Peyer's patch (tissue), 4 donors: ENCODE measurements around the gene BLMH. TPM values are rescaled to one million over a fixed set of nuclear protein-coding genes. Genes with fewer than 3 reads are reported as not detected.
A peak's percentile ranks its signal among the peaks of the same experiment; 100 is the strongest.

Source experiments
- DNase-seq, 3 donors: peaks; one replicate each; pipeline ENCODE4 v3.0.0-alpha.2; 2017 to 2019
- H3K27ac ChIP-seq, 4 donors: fragments of 200-600 bp; sonication (generic); one replicate each; pipeline ENCODE4 v1.5.1; 2016 to 2019
- H3K27me3 ChIP-seq, 2 donors: fragments of 200-600 bp; sonication (generic); one replicate each; pipeline ENCODE4 v1.5.1; 2019
- H3K36me3 ChIP-seq, 3 donors: fragments of 200-600 bp; sonication (generic); one replicate each; pipeline ENCODE4 v1.5.1; 2016 to 2019
- H3K4me1 ChIP-seq, 4 donors: fragments of 200-600 bp; sonication (generic); one replicate each; pipeline ENCODE4 v1.5.1; 2016 to 2019
- H3K4me3 ChIP-seq, 4 donors: fragments of 200-600 bp; sonication (generic); 1 replicate in 3 of 4; 2 replicates in 1 of 4; pipeline ENCODE4 v1.5.1; 2016 to 2019; ENCODE audit warnings: mild to moderate bottlenecking in 1 of 4
- H3K9me3 ChIP-seq, 4 donors: fragments of 200-600 bp; sonication (generic); one replicate each; pipeline ENCODE4 v1.5.1; 2016 to 2019; ENCODE audit warnings: mild to moderate bottlenecking in 1 of 4
- POLR2A ChIP-seq, 2 donors: fragments of 450-650 bp; IDR thresholded peaks; one replicate each; pipeline ENCODE4 v1.5.1; 2017; ENCODE audit warnings: antibody characterized with exemption in 2 of 2, mild to moderate bottlenecking in 2 of 2, moderate library complexity in 2 of 2
- total RNA-seq, 4 donors: library from RNA; depleted of rRNA; stranded (reverse); fragments of >200 nt; gene quantifications; one replicate each; pipeline ENCODE4 v1.1.0, GENCODE V29; 2016
- TF ChIP-seq, protein P1 (sequence below), 6 experiments: fragments of 450-650 bp in 4 of 6; fragments of 200-600 bp in 2 of 6; sonication (generic) in 1 of 6; IDR thresholded peaks; one replicate each; pipeline ENCODE4 v1.5.1; 2017 to 2019; ENCODE audit warnings: antibody characterized with exemption in 6 of 6, mild to moderate bottlenecking in 3 of 6, moderate library complexity in 1 of 6

BLMH gene
- total RNA-seq, 4 donors from 2014 or later, result 19.4 to 49.5 (median 31.3) TPM

- no peak for DNase-seq
- TF ChIP-seq, protein P1, sequence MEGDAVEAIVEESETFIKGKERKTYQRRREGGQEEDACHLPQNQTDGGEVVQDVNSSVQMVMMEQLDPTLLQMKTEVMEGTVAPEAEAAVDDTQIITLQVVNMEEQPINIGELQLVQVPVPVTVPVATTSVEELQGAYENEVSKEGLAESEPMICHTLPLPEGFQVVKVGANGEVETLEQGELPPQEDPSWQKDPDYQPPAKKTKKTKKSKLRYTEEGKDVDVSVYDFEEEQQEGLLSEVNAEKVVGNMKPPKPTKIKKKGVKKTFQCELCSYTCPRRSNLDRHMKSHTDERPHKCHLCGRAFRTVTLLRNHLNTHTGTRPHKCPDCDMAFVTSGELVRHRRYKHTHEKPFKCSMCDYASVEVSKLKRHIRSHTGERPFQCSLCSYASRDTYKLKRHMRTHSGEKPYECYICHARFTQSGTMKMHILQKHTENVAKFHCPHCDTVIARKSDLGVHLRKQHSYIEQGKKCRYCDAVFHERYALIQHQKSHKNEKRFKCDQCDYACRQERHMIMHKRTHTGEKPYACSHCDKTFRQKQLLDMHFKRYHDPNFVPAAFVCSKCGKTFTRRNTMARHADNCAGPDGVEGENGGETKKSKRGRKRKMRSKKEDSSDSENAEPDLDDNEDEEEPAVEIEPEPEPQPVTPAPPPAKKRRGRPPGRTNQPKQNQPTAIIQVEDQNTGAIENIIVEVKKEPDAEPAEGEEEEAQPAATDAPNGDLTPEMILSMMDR (IDR thresholded peaks at IDR 0.05), result no peak
- no peak for TF ChIP-seq POLR2A (IDR thresholded peaks at IDR 0.05)
- peaks cover 0 to 20% (median 0%) of the 10 kb centered on the region in 4 donors for H3K4me1 ChIP-seq
- H3K4me3 ChIP-seq, result no peak overlapping the region
- H3K36me3 ChIP-seq, result no peaks in the 10 kb centered on the region
- H3K27me3 ChIP-seq, result no peaks in the 10 kb centered on the region
- H3K9me3 ChIP-seq, result no peaks in the 10 kb centered on the region
- peak overlapping the region in 3 of 4 donors; percentile 2 to 63 (median 9) for H3K27ac ChIP-seq
Measured at GRCh38 chr17:30314474-30314873, 22.7 kb upstream of the BLMH start.

DNA sequence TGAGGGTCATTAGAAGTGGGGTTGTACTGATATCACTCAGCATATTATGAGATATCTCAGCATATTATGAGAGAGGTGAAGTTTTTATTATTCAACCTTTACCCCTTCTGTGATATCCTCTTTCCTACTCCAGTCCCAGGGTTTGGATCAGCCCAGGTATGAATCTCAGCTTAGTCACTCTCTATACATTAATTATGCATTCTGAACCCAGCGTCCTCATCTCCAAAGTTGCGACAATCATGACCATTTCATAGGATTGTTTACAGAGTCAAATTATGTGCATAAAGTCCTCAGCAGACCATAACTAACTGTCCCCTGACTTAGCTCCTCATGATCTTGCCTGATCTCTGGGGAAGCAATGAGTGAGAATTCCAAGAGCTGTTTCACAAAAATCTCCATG is 20.5 kb upstream of the BLMH start:
- no peak for DNase-seq
- Histone ChIP-seq H3K27ac (peak overlapping the region in 2 of 4 donors; percentile 3 to 12), H3K4me3 (no peak overlapping the region), H3K9me3 (no peaks in the 10 kb centered on the region), H3K27me3 (no peaks in the 10 kb centered on the region), H3K4me1 (peaks cover 0 to 12% (median 0%) of the 10 kb centered on the region in 4 donors), H3K36me3 (no peaks in the 10 kb centered on the region)
- TF ChIP-seq, protein P1 (IDR thresholded peaks at IDR 0.05), result no peak
- no peak for TF ChIP-seq POLR2A (IDR thresholded peaks at IDR 0.05)

DNA sequence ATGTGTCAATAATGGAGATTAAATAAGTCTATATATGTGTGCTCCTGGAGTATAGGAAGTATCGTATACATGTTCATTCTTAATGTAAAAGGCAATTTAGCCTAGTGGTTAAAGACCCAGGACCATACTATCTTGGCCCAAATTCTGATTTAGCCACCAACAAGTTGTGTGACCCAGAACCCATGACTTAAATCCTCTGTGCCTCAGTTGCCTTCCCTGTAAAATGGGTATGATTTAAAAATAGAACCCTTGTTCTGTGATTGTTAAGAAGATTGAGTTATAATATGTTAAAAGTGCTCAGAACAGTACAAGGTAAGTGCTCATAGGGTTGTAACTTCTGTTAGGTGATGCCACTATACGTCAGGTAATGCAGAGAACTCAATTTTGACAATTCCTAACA is 18.8 kb upstream of the BLMH start:
- no peak for TF ChIP-seq POLR2A (IDR thresholded peaks at IDR 0.05)
- TF ChIP-seq, protein P1 (IDR thresholded peaks at IDR 0.05), result no peak
- DNase-seq, result no peak
- Histone ChIP-seq H3K4me1 (peaks cover 0 to 15% (median 0%) of the 10 kb centered on the region in 4 donors), H3K27me3 (no peaks in the 10 kb centered on the region), H3K4me3 (no peak overlapping the region), H3K9me3 (no peaks in the 10 kb centered on the region), H3K36me3 (no peaks in the 10 kb centered on the region), H3K27ac (no peak overlapping the region)

DNA sequence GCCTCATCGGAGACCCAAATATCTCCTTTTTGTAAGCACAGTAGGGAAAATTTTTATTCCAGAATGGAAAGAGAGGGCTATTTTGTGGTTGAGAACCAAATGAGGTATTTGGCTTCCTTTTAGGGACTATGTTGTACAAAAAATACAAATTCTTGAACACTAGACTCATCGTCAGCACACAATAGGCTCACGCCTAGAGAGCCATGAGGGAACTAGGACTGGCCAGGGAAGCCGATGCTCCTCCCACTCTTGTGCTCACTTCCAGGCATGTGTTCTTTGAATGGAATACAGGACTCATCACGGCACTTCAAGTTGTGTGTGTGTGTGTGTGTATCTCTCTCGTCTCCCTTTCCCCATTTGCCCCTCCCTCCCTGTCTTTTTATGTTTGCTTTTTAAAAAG is 17.8 kb upstream of the BLMH start:
- H3K27ac ChIP-seq, result peak overlapping the region in 1 of 4 donors; percentile 63
- no peak for DNase-seq
- H3K4me1 ChIP-seq, result peaks cover 0 to 15% (median 0%) of the 10 kb centered on the region in 4 donors
- no peaks in the 10 kb centered on the region for H3K36me3 ChIP-seq
- no peaks in the 10 kb centered on the region for H3K27me3 ChIP-seq
- H3K4me3 ChIP-seq, result no peak overlapping the region
- H3K9me3 ChIP-seq, result no peaks in the 10 kb centered on the region
- TF ChIP-seq, protein P1 (IDR thresholded peaks at IDR 0.05), result no peak
- no peak for TF ChIP-seq POLR2A (IDR thresholded peaks at IDR 0.05)

GRCh38 chr17:30308406-30308805 is 16.7 kb upstream of the BLMH start:
- Histone ChIP-seq H3K9me3 (no peaks in the 10 kb centered on the region), H3K4me3 (no peak overlapping the region), H3K36me3 (no peaks in the 10 kb centered on the region), H3K27me3 (no peaks in the 10 kb centered on the region), H3K4me1 (peaks cover 0 to 8% (median 0%) of the 10 kb centered on the region in 4 donors), H3K27ac (peak overlapping the region in 2 of 4 donors; percentile 9 to 72)
- no peak for DNase-seq
- TF ChIP-seq POLR2A (IDR thresholded peaks at IDR 0.05), result no peak
- TF ChIP-seq, protein P1 (IDR thresholded peaks at IDR 0.05), result no peak

DNA sequence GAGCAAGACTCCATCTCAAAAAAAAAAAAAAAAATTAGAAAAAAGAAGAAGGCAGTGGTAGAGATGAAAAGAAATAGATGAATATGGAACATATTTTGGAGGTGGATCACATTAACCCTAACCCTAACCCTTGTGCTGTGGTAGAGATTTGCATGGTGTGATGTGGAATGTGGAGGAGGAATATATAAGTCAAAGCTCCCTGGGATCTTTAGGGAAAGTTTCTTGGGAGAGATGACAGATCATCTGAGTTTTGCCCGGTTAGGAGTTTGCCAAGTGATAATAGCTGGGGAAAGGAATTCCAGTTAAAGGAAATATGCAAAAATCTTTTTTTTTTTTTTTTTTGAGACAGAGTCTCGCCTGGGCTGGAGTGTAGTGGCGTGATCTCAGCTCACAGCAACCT is 13.0 kb upstream of the BLMH start:
- H3K27me3 ChIP-seq, result no peaks in the 10 kb centered on the region
- TF ChIP-seq, protein P1 (IDR thresholded peaks at IDR 0.05), result no peak
- no peak for TF ChIP-seq POLR2A (IDR thresholded peaks at IDR 0.05)
- H3K36me3 ChIP-seq, result no peaks in the 10 kb centered on the region
- no peak overlapping the region for H3K27ac ChIP-seq
- H3K4me3 ChIP-seq, result no peak overlapping the region
- no peak for DNase-seq
- H3K9me3 ChIP-seq, result no peaks in the 10 kb centered on the region
- H3K4me1 ChIP-seq, result peaks cover 0 to 8% (median 0%) of the 10 kb centered on the region in 4 donors
